AG04450 (cell line): ENCODE results near the gene CCSER1. TPM values are rescaled to one million over a fixed set of nuclear protein-coding genes. Genes with fewer than 3 reads are reported as not detected.

Experiments used
- CTCF ChIA-PET: fragments of 300-600, 350-600 bp; formaldehyde crosslinking; extraction: SDS; loops from one replicate; lab custom pipeline; 2022; ENCODE audit warnings: antibody characterized with exemption, inconsistent platforms; lab: Charles Lee
- POLR2A ChIA-PET: fragments of 350-600 bp; formaldehyde crosslinking; extraction: SDS; loops from one replicate; lab custom pipeline; 2021; ENCODE audit warnings: antibody characterized with exemption, inconsistent platforms; lab: Yijun Ruan, JAX
- DNase-seq: peaks from one replicate; pipeline ENCODE4 v3.0.0-alpha.2; 2011; ENCODE audit warnings: low read depth, low spot score
- H3K27ac ChIP-seq: one replicate; pipeline ENCODE4 v1.5.1; 2012; ENCODE audit warnings: low read depth, low read length, control low read depth
- H3K27me3 ChIP-seq: one replicate; pipeline ENCODE4 v1.6.0; 2012; ENCODE audit warnings: low read length; ENCODE audit not compliant: control insufficient read depth, insufficient read depth
- H3K4me3 ChIP-seq: 2 replicates; pipeline ENCODE4 v1.5.1; 2011; ENCODE audit warnings: mild to moderate bottlenecking, low read depth, low read length, control low read depth
- H3K9me3 ChIP-seq: 2 replicates; pipeline ENCODE4 v1.5.1; 2012; ENCODE audit warnings: low read length; ENCODE audit not compliant: control insufficient read depth, insufficient read depth
- CTCF ChIP-seq: IDR thresholded peaks from 2 replicates; pipeline ENCODE4 v1.5.1; 2011; ENCODE audit warnings: low read depth, low read length, control low read depth, inconsistent platforms
- polyA plus RNA-seq: library from polyadenylated mRNA; depleted of rRNA; stranded (reverse); fragments of >200 nt; gene quantifications from 2 replicates; pipeline ENCODE4 v1.2.3, GENCODE V29; 2011

The CCSER1 gene
- polyA plus RNA-seq, 1 experiment = not detected

- no peak overlapping the region for H3K4me3 ChIP-seq
- ChIA-PET POLR2A (no interaction called here), CTCF (no interaction called here)
- no peak for DNase-seq
- TF ChIP-seq CTCF = no peak
- H3K9me3 ChIP-seq = no peaks in the 10 kb centered on the region; the same call in 1 of the 2 replicates
- no peak overlapping the region for H3K27ac ChIP-seq
- H3K27me3 ChIP-seq = no peaks in the 10 kb centered on the region
Observed at GRCh38 chr4:90730752-90731151, 603.6 kb downstream of the CCSER1 start.

- H3K27ac ChIP-seq = no peak overlapping the region
- H3K27me3 ChIP-seq = no peaks in the 10 kb centered on the region
- TF ChIP-seq CTCF = no peak
- POLR2A ChIA-PET = no interaction called here
- H3K9me3 ChIP-seq = peaks cover under 1% of the 10 kb centered on the region
- H3K4me3 ChIP-seq = no peak overlapping the region
- no peak for DNase-seq
- CTCF ChIA-PET = no interaction called here
Observed at GRCh38 chr4:90733211-90733610, 606.0 kb downstream of the CCSER1 start.

GRCh38 chr4:90745176-90745575, 618.0 kb downstream of the CCSER1 start:
- no peak for DNase-seq
- CTCF ChIA-PET = no interaction called here

GRCh38 chr4:90753068-90753467, 625.9 kb downstream of the CCSER1 start:
- Histone ChIP-seq H3K27me3 (no peaks in the 10 kb centered on the region), H3K4me3 (no peak overlapping the region), H3K9me3 (peaks cover 6% of the 10 kb centered on the region), H3K27ac (no peak overlapping the region)
- ChIA-PET POLR2A (no interaction called here), CTCF (no interaction called here)
- no peak for DNase-seq
- no peak for TF ChIP-seq CTCF

More at GRCh38 chr4:90745176-90745575, 618.0 kb downstream of the CCSER1 start:
- TF ChIP-seq CTCF = no peak
- Histone ChIP-seq H3K4me3 (no peak overlapping the region), H3K27ac (no peak overlapping the region), H3K9me3 (peaks cover 2% of the 10 kb centered on the region), H3K27me3 (no peaks in the 10 kb centered on the region)
- POLR2A ChIA-PET = interaction anchor here (0.6 kb wide), 1 partner anchor 214 kb away, joined by 8 read pairs; no protein-coding TSS in a partner anchor

GRCh38 chr4:90757534-90758060, 630.4 kb downstream of the CCSER1 start:
- no peaks in the 10 kb centered on the region for H3K27me3 ChIP-seq
- H3K9me3 ChIP-seq = peaks cover 3% of the 10 kb centered on the region; the same call in 1 of the 2 replicates
- no peak for TF ChIP-seq CTCF
- no peak overlapping the region for H3K27ac ChIP-seq
- CTCF ChIA-PET = no interaction called here
- POLR2A ChIA-PET = no interaction called here
- no peak for DNase-seq
- no peak overlapping the region for H3K4me3 ChIP-seq
